MM.1S (cell line): Measurements from ENCODE around the gene PDE6A.
"Not testable (repeated sequence)": the region's sequence is repeated elsewhere in the genome, so short reads cannot be mapped to it uniquely, and the experiment has no call there.

ENCODE experiments used
- DNase-seq: peaks from one replicate; pipeline ENCODE4 v3.0.0-alpha.2; 2015
- H2AFZ ChIP-seq: fragments of 300-600 bp; sonication (generic); 2 replicates; pipeline ENCODE4 v1.6.0; 2016; ENCODE audit warnings: antibody characterized with exemption, low read length
- H3F3A ChIP-seq: fragments of 300-600 bp; sonication (generic); 2 replicates; pipeline ENCODE4 v1.6.1; 2016; ENCODE audit warnings: mild to moderate bottlenecking, antibody characterized with exemption, low read length, moderate library complexity, mixed read lengths; ENCODE audit not compliant: insufficient read depth
- H3K27ac ChIP-seq: fragments of 300-600 bp; sonication (generic); 2 replicates; pipeline ENCODE4 v1.5.1; 2016; ENCODE audit warnings: mild to moderate bottlenecking, low read length
- H3K27me3 ChIP-seq: fragments of 300-600 bp; sonication (generic); replicated peaks from 2 replicates; pipeline ENCODE4 v1.6.0; 2016; ENCODE audit warnings: low read length; ENCODE audit not compliant: insufficient read depth
- H3K36me3 ChIP-seq: fragments of 300-600 bp; sonication (generic); replicated peaks from 2 replicates; pipeline ENCODE4 v1.6.1; 2016; ENCODE audit warnings: mild to moderate bottlenecking, low read length, mixed read lengths; ENCODE audit not compliant: insufficient read depth
- H3K4me1 ChIP-seq: fragments of 300-600 bp; sonication (generic); 2 replicates; pipeline ENCODE4 v1.6.1; 2016; ENCODE audit warnings: low read length, mixed read lengths
- H3K4me2 ChIP-seq: fragments of 300-600 bp; sonication (generic); 2 replicates; pipeline ENCODE4 v1.6.0; 2016; ENCODE audit warnings: low read depth, low read length
- H3K4me3 ChIP-seq: fragments of 300-600 bp; sonication (generic); 2 replicates; pipeline ENCODE4 v1.5.1; 2016; ENCODE audit warnings: low read length, mixed read lengths
- H3K79me2 ChIP-seq: fragments of 300-600 bp; sonication (generic); 2 replicates; pipeline ENCODE4 v1.6.1; 2016; ENCODE audit warnings: mixed run types, low read length, mixed read lengths
- H3K9ac ChIP-seq: fragments of 300-600 bp; sonication (generic); 2 replicates; pipeline ENCODE4 v1.6.1; 2016; ENCODE audit warnings: low read length, mixed read lengths
- H3K9me2 ChIP-seq: fragments of 300-600 bp; sonication (generic); replicated peaks from 2 replicates; pipeline ENCODE4 v1.6.1; 2016; ENCODE audit warnings: mild to moderate bottlenecking, low read length, mixed read lengths; ENCODE audit not compliant: insufficient read depth
- H3K9me3 ChIP-seq: fragments of 300-600 bp; sonication (generic); replicated peaks from 2 replicates; pipeline ENCODE4 v1.6.1; 2016; ENCODE audit warnings: mild to moderate bottlenecking, low read length, mixed read lengths; ENCODE audit not compliant: insufficient read depth
- H4K20me1 ChIP-seq: fragments of 300-600 bp; sonication (generic); 2 replicates; pipeline ENCODE4 v1.6.1; 2016; ENCODE audit warnings: mild to moderate bottlenecking, low read length, moderate library complexity, mixed read lengths; ENCODE audit not compliant: insufficient read depth
- CTCF ChIP-seq: fragments of 300-600 bp; sonication (generic); IDR thresholded peaks from 2 replicates; pipeline ENCODE4 v1.5.1; 2016; ENCODE audit warnings: antibody characterized with exemption, low read length, mixed read lengths
- EZH2 ChIP-seq: fragments of 300-600 bp; sonication (generic); optimal IDR thresholded peaks from 2 replicates; pipeline ENCODE3; 2017; ENCODE audit warnings: low read depth, mild to moderate bottlenecking, antibody characterized with exemption, low read length, mixed read lengths
- EZH2phosphoT487 ChIP-seq: fragments of 300-600 bp; sonication (generic); IDR thresholded peaks from 2 replicates; pipeline ENCODE4 v1.6.1; 2018; ENCODE audit warnings: antibody characterized with exemption, low read length

PDE6A gene

GRCh38 chr5:149860801-149861322, 83.7 kb downstream of the PDE6A start:
- H3K79me2 ChIP-seq: no peaks in the 10 kb centered on the region
- H3K9me3 ChIP-seq: no peaks in the 10 kb centered on the region
- H3K36me3 ChIP-seq: no peaks in the 10 kb centered on the region
- H3K4me3 ChIP-seq: no peak overlapping the region
- peaks cover 18% of the 10 kb centered on the region for H3K4me1 ChIP-seq
- DNase-seq: peak; percentile 88
- peak overlapping the region; percentile 41; the same call in 1 of the 2 replicates for H3K4me2 ChIP-seq
- H3K27ac ChIP-seq: peak overlapping the region; percentile 65
- peak overlapping the region; percentile 3; the same call in 1 of the 2 replicates for H3K9ac ChIP-seq
- H4K20me1 ChIP-seq: no peaks in the 10 kb centered on the region
- no peak for TF ChIP-seq EZH2phosphoT487
- no peak for TF ChIP-seq EZH2
- no peak for TF ChIP-seq CTCF
- peaks cover 14% of the 10 kb centered on the region for H3F3A ChIP-seq
- no peaks in the 10 kb centered on the region for H3K9me2 ChIP-seq
- peak overlapping the region; percentile 6; the same call in 1 of the 2 replicates for H2AFZ ChIP-seq
- H3K27me3 ChIP-seq: no peaks in the 10 kb centered on the region

GRCh38 chr5:149859746-149860145, 84.8 kb downstream of the PDE6A start:
- no peaks in the 10 kb centered on the region for H3K79me2 ChIP-seq
- no peak overlapping the region for H3K4me2 ChIP-seq
- peaks cover 18% of the 10 kb centered on the region for H3K4me1 ChIP-seq
- no peaks in the 10 kb centered on the region for H4K20me1 ChIP-seq
- no peaks in the 10 kb centered on the region for H3K9me2 ChIP-seq
- H3K4me3 ChIP-seq: no peak overlapping the region
- TF ChIP-seq EZH2: no peak
- TF ChIP-seq EZH2phosphoT487: no peak
- TF ChIP-seq CTCF: no peak
- H3K36me3 ChIP-seq: no peaks in the 10 kb centered on the region
- H3K9me3 ChIP-seq: no peaks in the 10 kb centered on the region
- H3F3A ChIP-seq: peaks cover 14% of the 10 kb centered on the region
- no peaks in the 10 kb centered on the region for H3K27me3 ChIP-seq
- no peak overlapping the region for H3K27ac ChIP-seq
- no peak overlapping the region for H3K9ac ChIP-seq
- no peak overlapping the region for H2AFZ ChIP-seq
- DNase-seq: no peak

GRCh38 chr5:149858481-149858880, 86.1 kb downstream of the PDE6A start:
- not testable (repeated sequence) for H3K27me3 ChIP-seq, H3K9ac ChIP-seq, H3K4me2 ChIP-seq

GRCh38 chr5:149857499-149857898, 87.1 kb downstream of the PDE6A start:
- H3K4me3 ChIP-seq: no peak overlapping the region
- H3F3A ChIP-seq: peaks cover 14% of the 10 kb centered on the region
- H3K4me1 ChIP-seq: peaks cover 18% of the 10 kb centered on the region
- no peak overlapping the region for H2AFZ ChIP-seq
- H3K27me3 ChIP-seq: no peaks in the 10 kb centered on the region
- H3K4me2 ChIP-seq: no peak overlapping the region
- H3K9ac ChIP-seq: no peak overlapping the region
- TF ChIP-seq EZH2 (no peak), EZH2phosphoT487 (no peak), CTCF (no peak)
- H3K9me2 ChIP-seq: no peaks in the 10 kb centered on the region
- no peak overlapping the region for H3K27ac ChIP-seq
- no peaks in the 10 kb centered on the region for H4K20me1 ChIP-seq
- H3K79me2 ChIP-seq: no peaks in the 10 kb centered on the region
- H3K36me3 ChIP-seq: no peaks in the 10 kb centered on the region
- no peaks in the 10 kb centered on the region for H3K9me3 ChIP-seq
- DNase-seq: no peak

More at GRCh38 chr5:149858481-149858880, 86.1 kb downstream of the PDE6A start:
- not testable (repeated sequence) for H2AFZ ChIP-seq, H3K9me3 ChIP-seq, H3K27ac ChIP-seq, DNase-seq, H4K20me1 ChIP-seq, H3K9me2 ChIP-seq, H3K79me2 ChIP-seq, H3K4me3 ChIP-seq, H3K36me3 ChIP-seq
- peaks cover 18% of the 10 kb centered on the region for H3K4me1 ChIP-seq
- H3F3A ChIP-seq: peaks cover 14% of the 10 kb centered on the region
